Lung (tissue), 12 donors: ENCODE measurements around the gene CALD1. TPM values are rescaled to one million over a fixed set of nuclear protein-coding genes. Genes with fewer than 3 reads are reported as not detected.
A peak's percentile ranks its signal among the peaks of the same experiment; 100 is the strongest.

Experiments
- ATAC-seq: fragments of 200-7000 bp; cut with Tn5 transposase; one replicate; pipeline ENCODE4 v1.9.1; 2020; ENCODE audit warnings: moderate number of reproducible peaks; ENCODE audit not compliant: insufficient read depth, low FRiP score
- DNase-seq, 3 donors: peaks; one replicate each; pipeline ENCODE4 v3.0.0-alpha.2; 2013 to 2017
- H3K27ac ChIP-seq, 2 donors: one replicate each; pipeline ENCODE4 v1.5.1; 2013; ENCODE audit warnings: mild to moderate bottlenecking in 2 of 2, moderate library complexity in 2 of 2, control low read depth in 1 of 2, inconsistent platforms in 1 of 2, low read depth in 1 of 2, low read length in 1 of 2
- H3K27me3 ChIP-seq, 3 donors: one replicate each; pipeline ENCODE4 v1.5.1; 2013; ENCODE audit warnings: low read length in 2 of 3; ENCODE audit not compliant: control insufficient read depth in 3 of 3, insufficient read depth in 3 of 3
- H3K36me3 ChIP-seq, 4 donors: one replicate each; pipeline ENCODE4 v1.5.1; 2013; ENCODE audit warnings: low read length in 4 of 4, mild to moderate bottlenecking in 1 of 4, moderate library complexity in 1 of 4; ENCODE audit not compliant: control insufficient read depth in 4 of 4, insufficient read depth in 4 of 4
- H3K4me1 ChIP-seq, 5 donors: one replicate each; pipeline ENCODE4 v1.5.1; 2013; ENCODE audit warnings: low read length in 5 of 5, mild to moderate bottlenecking in 2 of 5, moderate library complexity in 1 of 5; ENCODE audit not compliant: control insufficient read depth in 5 of 5, insufficient read depth in 5 of 5
- H3K4me3 ChIP-seq: one replicate; pipeline ENCODE4 v1.5.1; 2013; ENCODE audit warnings: mild to moderate bottlenecking, control low read depth, moderate library complexity
- H3K9ac ChIP-seq, 2 donors: one replicate each; pipeline ENCODE4 v1.5.1; 2013; ENCODE audit warnings: low read length in 2 of 2, control low read depth in 1 of 2; ENCODE audit not compliant: insufficient read depth in 1 of 2
- H3K9me3 ChIP-seq, 4 donors: one replicate each; pipeline ENCODE4 v1.5.1; 2013; ENCODE audit warnings: low read length in 3 of 4, mild to moderate bottlenecking in 1 of 4, moderate library complexity in 1 of 4; ENCODE audit not compliant: control insufficient read depth in 4 of 4, insufficient read depth in 3 of 4
- whole genome bisulfite sequencing, 2 donors: extraction: QIAGEN DNeasy Blood & Tissue Kit; methylation state at CpG; one replicate each; pipeline ENCODE4 v1.1.7; 2013; 5-methylcytosine and 5-hydroxymethylcytosine counted together
- polyA plus RNA-seq, 2 donors: library from polyadenylated mRNA; stranded (reverse); fragments of 200-250 nt; gene quantifications; one replicate each; pipeline ENCODE4 v1.2.1, GENCODE V29; 2013
- total RNA-seq, 2 donors: library from RNA; depleted of rRNA in 1 of 2; stranded (reverse); fragments of >200 nt in 1 of 2; gene quantifications; one replicate each; pipeline ENCODE4 v1.2.1, GENCODE V29; 2014 to 2021
- TF ChIP-seq, protein P1 (sequence below): IDR thresholded peaks from 2 replicates; pipeline ENCODE4 v1.5.1; 2012; ENCODE audit warnings: mild to moderate bottlenecking; ENCODE audit errors: control extremely low read depth, extremely low read depth
- donor health status: control.
- donor health status: control.
- donor health status: Bipolar disorder and iron deficiency.
- donor health status: healthy.
- donor health status: DM: yes; HTN: yes; CAD: no.

The CALD1 gene
- total and polyA plus RNA-seq, 4 donors: 56.4 to 173 (median 92.0) TPM

DNA sequence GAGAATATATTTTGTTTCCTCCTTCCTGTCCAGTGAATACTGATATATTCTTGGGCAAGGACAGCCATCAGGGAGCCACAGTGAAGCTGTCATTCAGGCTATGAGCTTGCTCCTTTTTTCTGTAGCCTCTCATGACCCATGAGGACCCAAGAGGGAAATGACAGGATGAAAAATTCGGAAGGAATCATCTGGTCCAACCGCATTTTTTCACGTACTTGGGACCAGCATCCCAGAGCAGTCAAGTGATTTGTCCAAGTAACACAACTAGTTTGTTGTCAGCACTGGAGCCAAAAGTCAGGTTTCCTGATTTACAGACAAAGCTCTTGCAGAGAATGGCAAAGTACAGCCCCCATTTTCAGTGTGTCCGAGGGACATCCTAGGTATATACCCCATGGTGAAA, 159.7 kb downstream of the CALD1 start:
- Histone ChIP-seq H3K9ac (no peak overlapping the region), H3K4me1 (peaks cover 0 to 9% (median 3%) of the 10 kb centered on the region in 5 donors), H3K27me3 (no peaks in the 10 kb centered on the region), H3K4me3 (no peak overlapping the region), H3K27ac (no peak overlapping the region), H3K36me3 (peaks cover 1 to 44% (median 8%) of the 10 kb centered on the region in 4 donors), H3K9me3 (peaks cover 0 to 3% (median 0%) of the 10 kb centered on the region in 4 donors)
- ATAC-seq (no peak), DNase-seq (no peak)
- 77 to 85% methylated on average over 4 of the region's 4 CpGs for WGBS, 2 donors
- TF ChIP-seq, protein P1, sequence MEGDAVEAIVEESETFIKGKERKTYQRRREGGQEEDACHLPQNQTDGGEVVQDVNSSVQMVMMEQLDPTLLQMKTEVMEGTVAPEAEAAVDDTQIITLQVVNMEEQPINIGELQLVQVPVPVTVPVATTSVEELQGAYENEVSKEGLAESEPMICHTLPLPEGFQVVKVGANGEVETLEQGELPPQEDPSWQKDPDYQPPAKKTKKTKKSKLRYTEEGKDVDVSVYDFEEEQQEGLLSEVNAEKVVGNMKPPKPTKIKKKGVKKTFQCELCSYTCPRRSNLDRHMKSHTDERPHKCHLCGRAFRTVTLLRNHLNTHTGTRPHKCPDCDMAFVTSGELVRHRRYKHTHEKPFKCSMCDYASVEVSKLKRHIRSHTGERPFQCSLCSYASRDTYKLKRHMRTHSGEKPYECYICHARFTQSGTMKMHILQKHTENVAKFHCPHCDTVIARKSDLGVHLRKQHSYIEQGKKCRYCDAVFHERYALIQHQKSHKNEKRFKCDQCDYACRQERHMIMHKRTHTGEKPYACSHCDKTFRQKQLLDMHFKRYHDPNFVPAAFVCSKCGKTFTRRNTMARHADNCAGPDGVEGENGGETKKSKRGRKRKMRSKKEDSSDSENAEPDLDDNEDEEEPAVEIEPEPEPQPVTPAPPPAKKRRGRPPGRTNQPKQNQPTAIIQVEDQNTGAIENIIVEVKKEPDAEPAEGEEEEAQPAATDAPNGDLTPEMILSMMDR: no peak

DNA sequence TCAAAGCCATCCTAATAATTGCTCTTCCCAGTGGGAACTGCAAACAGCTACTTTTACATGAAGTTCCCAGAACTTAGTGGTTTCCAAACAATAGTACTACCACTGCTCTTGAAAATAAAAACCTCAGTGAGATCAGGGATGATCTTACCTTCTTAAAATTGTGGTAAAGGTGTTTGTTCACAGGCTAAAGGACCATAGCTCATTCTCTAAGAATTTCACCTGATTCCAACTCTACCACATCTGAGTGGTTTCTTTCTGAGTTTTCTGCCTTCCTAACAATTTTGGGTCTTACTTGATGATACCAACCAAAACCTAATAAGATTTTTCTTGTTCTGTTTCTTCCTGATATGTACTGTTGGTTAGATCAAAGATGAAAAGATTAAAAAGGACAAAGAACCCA, 161.3 kb downstream of the CALD1 start:
- no peak for ATAC-seq
- Histone ChIP-seq H3K27ac (no peak overlapping the region), H3K4me1 (peaks cover 0 to 9% (median 3%) of the 10 kb centered on the region in 5 donors)

DNA sequence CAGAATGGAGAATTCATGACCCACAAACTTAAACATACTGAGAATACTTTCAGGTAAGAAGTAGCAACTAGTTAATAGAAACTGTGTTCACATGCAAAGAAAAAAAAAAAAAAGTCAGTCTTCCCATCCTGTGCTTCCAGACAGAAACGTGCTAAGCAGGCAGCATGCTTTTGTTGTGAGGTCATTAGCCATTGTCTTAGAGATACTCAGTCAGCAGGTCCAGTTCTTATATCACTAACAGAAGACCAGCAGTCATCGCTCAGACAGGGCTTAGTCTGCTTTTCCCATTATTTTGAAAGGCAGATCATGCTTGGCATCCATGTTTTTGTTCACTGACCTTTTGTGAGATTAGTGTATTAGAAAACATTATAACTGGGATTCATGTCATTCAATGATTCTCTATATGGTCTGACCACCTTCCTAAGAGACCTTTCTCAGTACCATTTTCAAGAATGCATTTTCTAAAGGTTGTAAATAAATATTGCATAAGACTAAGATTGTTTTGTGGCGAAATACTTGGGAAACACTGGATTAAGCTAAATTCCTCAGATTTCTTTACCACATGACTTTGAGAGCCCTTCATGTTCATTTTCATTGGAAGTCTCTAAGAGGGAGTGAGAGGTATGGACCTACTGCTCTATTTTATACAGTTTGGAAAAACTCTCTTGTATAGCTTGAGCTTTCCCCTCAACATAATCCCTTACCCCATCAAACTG, 161.9 kb downstream of the CALD1 start:
- WGBS, 2 donors: 61 to 82% methylated on average over 3 of the region's 3 CpGs
- Histone ChIP-seq H3K27ac (peak overlapping the region in 1 of 2 donors; percentile 33), H3K36me3 (peaks cover 0 to 30% (median 5%) of the 10 kb centered on the region in 4 donors), H3K9me3 (no peaks in the 10 kb centered on the region), H3K9ac (no peak overlapping the region), H3K27me3 (no peaks in the 10 kb centered on the region), H3K4me1 (peaks cover 0 to 9% (median 3%) of the 10 kb centered on the region in 5 donors), H3K4me3 (no peak overlapping the region)
- DNase-seq (peak in 1 of 3 donors; percentile 50), ATAC-seq (peak; percentile 32)
- TF ChIP-seq, protein P1: no peak

More for the DNA sequence above, 161.3 kb downstream of the CALD1 start:
- TF ChIP-seq, protein P1: no peak
- no peak overlapping the region for H3K4me3 ChIP-seq
- no peak overlapping the region for H3K9ac ChIP-seq
- H3K27me3 ChIP-seq: no peaks in the 10 kb centered on the region
- H3K36me3 ChIP-seq: peaks cover 1 to 33% (median 5%) of the 10 kb centered on the region in 4 donors
- H3K9me3 ChIP-seq: no peaks in the 10 kb centered on the region
- DNase-seq: no peak
